PC-3 (cell line): ENCODE results near the gene FILIP1L.

Experiments used
- EZH2 ChIP-seq: fragments of 300-600 bp; sonication (generic); IDR thresholded peaks from one replicate; pipeline ENCODE4 v1.6.1; 2017; ENCODE audit warnings: antibody characterized with exemption, mild to moderate bottlenecking, low read length; ENCODE audit not compliant: unreplicated experiment
- EZH2phosphoT487 ChIP-seq: fragments of 300-600 bp; sonication (generic); IDR thresholded peaks from 2 replicates; pipeline ENCODE4 v1.6.1; 2018; ENCODE audit warnings: mild to moderate bottlenecking, antibody characterized with exemption, low read length, borderline replicate concordance
- TF ChIP-seq, protein P1 (sequence below): fragments of 300-600 bp; sonication (generic); conservative IDR thresholded peaks from 2 replicates; pipeline ENCODE4 v1.5.1; 2017; ENCODE audit warnings: antibody characterized with exemption, low read depth, mild to moderate bottlenecking, low read length

DNA sequence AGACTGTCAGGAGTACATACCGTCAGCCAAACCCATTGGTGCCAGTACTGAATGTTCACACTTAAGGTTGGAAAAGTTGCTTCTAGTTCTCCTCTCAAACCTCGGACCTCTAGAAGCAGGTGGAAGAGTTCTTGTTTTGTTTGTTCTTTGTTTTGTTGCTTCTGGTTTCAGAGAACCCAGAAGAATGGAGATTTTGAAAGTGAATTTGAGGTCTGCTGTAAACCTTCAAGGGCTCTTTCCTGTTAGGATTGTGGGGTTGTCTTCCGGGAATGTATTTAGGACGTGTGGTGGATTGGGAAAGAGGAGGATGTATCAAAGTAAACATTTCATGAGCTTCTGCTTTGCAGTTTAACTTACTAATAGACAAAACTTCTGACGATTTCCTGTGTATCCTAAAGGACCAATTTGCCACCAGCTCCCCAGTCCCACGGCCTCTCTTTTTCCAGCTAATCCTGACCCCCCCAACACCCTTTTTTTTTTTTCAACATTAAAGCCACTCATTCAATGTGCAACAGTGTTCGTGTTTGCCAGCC lies 50.3 kb downstream of the FILIP1L start:
- TF ChIP-seq, protein P1, sequence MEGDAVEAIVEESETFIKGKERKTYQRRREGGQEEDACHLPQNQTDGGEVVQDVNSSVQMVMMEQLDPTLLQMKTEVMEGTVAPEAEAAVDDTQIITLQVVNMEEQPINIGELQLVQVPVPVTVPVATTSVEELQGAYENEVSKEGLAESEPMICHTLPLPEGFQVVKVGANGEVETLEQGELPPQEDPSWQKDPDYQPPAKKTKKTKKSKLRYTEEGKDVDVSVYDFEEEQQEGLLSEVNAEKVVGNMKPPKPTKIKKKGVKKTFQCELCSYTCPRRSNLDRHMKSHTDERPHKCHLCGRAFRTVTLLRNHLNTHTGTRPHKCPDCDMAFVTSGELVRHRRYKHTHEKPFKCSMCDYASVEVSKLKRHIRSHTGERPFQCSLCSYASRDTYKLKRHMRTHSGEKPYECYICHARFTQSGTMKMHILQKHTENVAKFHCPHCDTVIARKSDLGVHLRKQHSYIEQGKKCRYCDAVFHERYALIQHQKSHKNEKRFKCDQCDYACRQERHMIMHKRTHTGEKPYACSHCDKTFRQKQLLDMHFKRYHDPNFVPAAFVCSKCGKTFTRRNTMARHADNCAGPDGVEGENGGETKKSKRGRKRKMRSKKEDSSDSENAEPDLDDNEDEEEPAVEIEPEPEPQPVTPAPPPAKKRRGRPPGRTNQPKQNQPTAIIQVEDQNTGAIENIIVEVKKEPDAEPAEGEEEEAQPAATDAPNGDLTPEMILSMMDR = no peak
- TF ChIP-seq EZH2phosphoT487 (no peak), EZH2 (no peak)
